BJ (cell line): Measurements from ENCODE around the gene IL18BP. TPM values are rescaled to one million over a fixed set of nuclear protein-coding genes. Genes with fewer than 3 reads are reported as not detected.
A peak's percentile ranks its signal among the peaks of the same experiment; 100 is the strongest.

ENCODE experiments used
- CTCF ChIA-PET: fragments of 350-600 bp; formaldehyde crosslinking; extraction: SDS; loops from one replicate; lab custom pipeline; 2021; ENCODE audit warnings: antibody characterized with exemption, inconsistent platforms; lab: Yijun Ruan, JAX
- POLR2A ChIA-PET: fragments of 300-600 bp; sonication (Branson Sonifier 250); formaldehyde crosslinking; extraction: SDS; loops from one replicate; lab custom pipeline; 2021; ENCODE audit warnings: antibody characterized with exemption; lab: Charles Lee
- DNase-seq: peaks from one replicate; pipeline ENCODE4 v3.0.0-alpha.2; 2011; ENCODE audit warnings: low read depth
- H3K27me3 ChIP-seq: 2 replicates; pipeline ENCODE4 v1.6.0; 2011; ENCODE audit warnings: low read length; ENCODE audit not compliant: control insufficient read depth, insufficient read depth
- H3K36me3 ChIP-seq: 2 replicates; pipeline ENCODE4 v1.5.1; 2011; ENCODE audit warnings: low read length; ENCODE audit not compliant: control insufficient read depth, insufficient read depth
- H3K4me3 ChIP-seq: 2 replicates; pipeline ENCODE4 v1.5.1; 2011; ENCODE audit warnings: low read depth, mild to moderate bottlenecking, control low read depth, low read length
- CTCF ChIP-seq: IDR thresholded peaks from 2 replicates; pipeline ENCODE4 v1.5.1; 2011; ENCODE audit warnings: low read depth, mild to moderate bottlenecking, control low read depth, inconsistent platforms, low read length, moderate library complexity; ENCODE audit not compliant: insufficient read depth
- polyA plus RNA-seq: library from polyadenylated mRNA; depleted of rRNA; stranded (reverse); fragments of >200 nt; gene quantifications from 2 replicates; pipeline ENCODE4 v1.2.3, GENCODE V29; 2011

The IL18BP gene
- polyA plus RNA-seq, 1 experiment = 3.2 TPM

GRCh38 chr11:72014761-72015320 lies 16.1 kb downstream of the IL18BP start:
- no peak for TF ChIP-seq CTCF
- no peak for DNase-seq
- H3K4me3 ChIP-seq = no peak overlapping the region
- H3K27me3 ChIP-seq = no peaks in the 10 kb centered on the region
- H3K36me3 ChIP-seq = peaks cover 84% of the 10 kb centered on the region
- ChIA-PET CTCF (interaction anchor here (0.6 to 5.8 kb wide), 11 partner anchors 9 to 423 kb away, joined by 3 to 47 read pairs (median 10); no protein-coding TSS in a partner anchor), POLR2A (no interaction called here)

GRCh38 chr11:72015511-72016061 lies 16.9 kb downstream of the IL18BP start:
- Histone ChIP-seq H3K27me3 (no peaks in the 10 kb centered on the region), H3K36me3 (peaks cover 78% of the 10 kb centered on the region), H3K4me3 (no peak overlapping the region)
- POLR2A ChIA-PET = no interaction called here
- CTCF ChIA-PET = interaction anchor here (0.6 to 5.8 kb wide), 16 partner anchors 9 to 422 kb away, joined by 3 to 47 read pairs (median 4); no protein-coding TSS in a partner anchor
- TF ChIP-seq CTCF = peak; percentile 55
- DNase-seq = no peak

- Histone ChIP-seq H3K36me3 (peaks cover 72% of the 10 kb centered on the region), H3K27me3 (no peaks in the 10 kb centered on the region), H3K4me3 (no peak overlapping the region)
- no peak for DNase-seq
- ChIA-PET POLR2A (interaction anchor here (0.6 kb wide), 1 partner anchor 33 kb away, joined by 16 read pairs; no protein-coding TSS in a partner anchor), CTCF (interaction anchor here (0.8 to 4.1 kb wide), 4 partner anchors 8 to 166 kb away, joined by 3 to 19 read pairs (median 4); no protein-coding TSS in a partner anchor)
- no peak for TF ChIP-seq CTCF
Observed at GRCh38 chr11:72018171-72018570, 19.5 kb downstream of the IL18BP start.

GRCh38 chr11:72023335-72023734 lies 24.6 kb downstream of the IL18BP start:
- no peak for DNase-seq
- H3K4me3 ChIP-seq = no peak overlapping the region
- POLR2A ChIA-PET = no interaction called here
- TF ChIP-seq CTCF = no peak
- CTCF ChIA-PET = interaction anchor here (0.9 to 13.5 kb wide), 9 partner anchors 9 to 408 kb away, joined by 3 to 209 read pairs (median 42); partner anchors contain the start of gene IL18BP
- H3K27me3 ChIP-seq = no peaks in the 10 kb centered on the region
- peaks cover 46% of the 10 kb centered on the region for H3K36me3 ChIP-seq

GRCh38 chr11:72024069-72024754 lies 25.5 kb downstream of the IL18BP start:
- CTCF ChIA-PET = interaction anchor here (0.8 to 13.5 kb wide), 31 partner anchors 9 to 409 kb away, joined by 3 to 209 read pairs (median 5); partner anchors contain the start of genes CLPB and IL18BP
- POLR2A ChIA-PET = interaction anchor here (0.7 kb wide), 1 partner anchor 39 kb away, joined by 7 read pairs; no protein-coding TSS in a partner anchor
- H3K36me3 ChIP-seq = peaks cover 43% of the 10 kb centered on the region

More at GRCh38 chr11:72024069-72024754, 25.5 kb downstream of the IL18BP start:
- no peak for DNase-seq
- Histone ChIP-seq H3K27me3 (no peaks in the 10 kb centered on the region), H3K4me3 (no peak overlapping the region)
- TF ChIP-seq CTCF = no peak
